HG03064 (cell line): ENCODE data around the gene TEX35.

Source experiments
- ATAC-seq: cut with Tn5 transposase; IDR thresholded peaks from one replicate; pipeline ENCODE4 v1.9.1; 2021; ENCODE audit warnings: low read depth; ENCODE audit not compliant: unreplicated experiment

Gene TEX35

GRCh38 chr1:178513278-178513983 lies 522 bp downstream of the TEX35 start:
- ATAC-seq = no peak

GRCh38 chr1:178516110-178516509 lies 3.2 kb downstream of the TEX35 start:
- ATAC-seq = no peak

DNA sequence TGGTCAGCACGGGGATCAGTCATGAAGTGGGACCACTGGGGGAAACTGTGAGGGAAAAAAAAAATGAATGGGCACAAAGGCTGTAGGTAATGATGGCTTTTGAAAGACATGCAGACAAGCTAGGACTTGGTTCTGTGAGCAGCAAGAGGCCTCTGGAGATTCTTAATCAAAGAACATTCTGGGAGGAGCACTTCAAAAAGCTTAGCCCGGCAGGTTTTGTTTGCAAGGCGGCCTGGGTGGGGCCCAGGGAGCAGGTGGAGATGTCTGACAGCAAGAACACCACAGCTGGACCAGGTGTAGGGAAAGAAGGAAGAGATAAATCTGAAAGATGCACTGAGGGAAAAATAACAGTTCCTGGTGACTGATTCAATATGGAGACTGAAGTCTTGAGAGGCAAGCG lies 6.0 kb downstream of the TEX35 start:
- no peak for ATAC-seq

- ATAC-seq = no peak
These were observed 7.9 kb downstream of the TEX35 start for GRCh38 chr1:178520803-178521202.

- ATAC-seq = no peak
These were observed 8.3 kb downstream of the TEX35 start for GRCh38 chr1:178521241-178521640.

- ATAC-seq = no peak
These were observed 14.2 kb downstream of the TEX35 start for GRCh38 chr1:178527117-178527516.

- ATAC-seq = no peak
These were observed 15.5 kb downstream of the TEX35 start for GRCh38 chr1:178528228-178528952.

- ATAC-seq = no peak
These were observed 16.0 kb downstream of the TEX35 start for GRCh38 chr1:178528953-178529335.

- no peak for ATAC-seq
These were observed 16.6 kb downstream of the TEX35 start for GRCh38 chr1:178529364-178530036.

DNA sequence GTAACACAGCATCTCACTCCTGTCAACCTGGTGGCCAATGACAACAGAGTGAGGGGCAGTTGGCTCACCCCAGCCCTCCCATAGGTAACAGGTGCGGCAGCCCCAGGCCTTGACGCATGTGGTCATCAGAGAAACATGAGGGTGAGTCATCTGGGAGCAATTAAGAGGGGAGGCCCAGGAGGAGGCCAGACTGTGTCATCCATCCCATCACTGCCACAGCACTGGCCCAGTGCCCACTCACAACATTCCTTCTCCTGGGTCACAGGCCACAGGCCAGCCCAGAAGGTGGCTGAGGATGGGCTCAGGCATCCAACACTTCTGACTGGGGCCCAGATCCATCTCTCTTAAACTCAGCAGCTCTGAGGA lies 17.1 kb downstream of the TEX35 start:
- ATAC-seq = no peak

DNA sequence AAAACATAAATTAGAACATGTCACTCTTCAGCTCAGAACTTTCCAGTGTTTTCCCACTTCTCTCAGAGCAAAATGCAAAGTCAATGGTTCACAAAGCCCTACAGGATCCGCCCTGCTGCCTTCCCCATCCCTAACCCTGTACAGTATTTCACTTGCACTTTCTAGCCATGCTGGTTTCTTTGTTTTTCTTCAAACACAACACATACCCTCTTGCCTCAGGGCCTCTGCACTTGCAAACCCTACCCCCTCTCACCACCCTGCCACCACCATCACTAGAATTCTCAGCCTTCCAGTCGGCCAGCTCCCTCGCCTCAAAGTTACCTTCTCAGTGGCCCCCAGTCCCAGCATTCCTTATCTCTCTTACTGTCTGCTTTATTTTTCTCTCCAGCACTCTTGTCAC lies 17.6 kb downstream of the TEX35 start:
- no peak for ATAC-seq

DNA sequence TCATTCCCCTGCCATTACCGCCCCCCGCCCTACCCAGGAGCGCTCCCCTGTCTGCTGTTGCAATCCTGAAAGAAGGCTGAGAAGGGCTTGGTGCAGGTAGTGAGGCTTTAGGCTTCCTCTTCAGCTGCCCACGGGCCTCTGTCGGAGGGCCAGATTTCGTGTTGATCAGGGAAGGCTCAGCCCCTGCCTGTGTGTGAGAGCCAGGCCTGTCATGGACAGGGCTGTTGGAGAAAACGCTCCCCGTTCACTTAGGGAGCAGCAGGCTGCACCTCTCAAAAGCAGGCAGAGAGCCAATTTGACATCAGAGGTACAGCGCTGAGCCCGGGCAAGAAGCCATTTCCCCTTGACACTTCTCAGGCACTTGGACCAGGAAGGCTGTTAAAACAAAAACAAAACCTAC lies 19.0 kb downstream of the TEX35 start:
- peak; percentile 14 for ATAC-seq

GRCh38 chr1:178532392-178532791 lies 19.5 kb downstream of the TEX35 start:
- peak; percentile 68 for ATAC-seq

DNA sequence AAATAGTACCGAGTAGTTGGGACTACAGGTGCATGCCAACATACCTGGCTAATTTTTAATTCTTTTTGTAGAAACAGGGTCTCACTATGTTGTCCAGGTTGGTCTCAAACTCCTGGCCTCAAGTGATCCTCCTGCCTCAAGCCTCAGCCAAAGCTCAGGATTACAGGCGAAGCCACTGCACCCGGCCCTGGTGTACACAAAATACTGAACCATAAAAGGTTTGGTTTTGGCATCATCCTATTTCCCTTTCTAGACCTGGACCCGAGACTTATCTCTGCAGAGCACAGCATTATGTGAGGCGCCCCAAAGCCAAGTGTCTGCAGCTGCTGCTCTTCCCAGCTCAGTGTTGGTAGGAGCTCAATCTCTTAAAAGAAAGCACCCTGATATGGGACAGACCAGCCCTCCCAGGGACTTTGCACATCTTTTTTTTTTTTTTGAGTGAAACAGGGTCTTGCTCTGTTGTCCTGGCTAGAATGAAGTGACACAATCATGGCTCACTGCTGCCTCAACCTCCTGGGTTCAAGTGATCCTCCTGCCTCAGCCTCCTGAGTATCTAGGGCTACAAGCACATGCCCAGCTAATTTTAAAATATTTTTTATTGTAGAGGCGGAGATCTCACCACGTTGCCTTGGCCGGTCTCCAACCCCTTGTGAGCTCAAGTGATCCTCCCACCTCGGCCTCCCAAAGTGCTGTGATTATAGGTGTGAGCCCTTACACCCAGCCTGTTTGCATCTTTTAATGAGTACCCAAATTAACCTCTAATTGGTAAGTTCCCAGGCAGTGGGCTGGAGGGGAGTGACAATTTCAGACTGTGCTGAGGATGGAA lies 20.4 kb downstream of the TEX35 start:
- no peak for ATAC-seq

GRCh38 chr1:178534137-178534868 lies 21.4 kb downstream of the TEX35 start:
- no peak for ATAC-seq

GRCh38 chr1:178536329-178536728 lies 23.4 kb downstream of the TEX35 start:
- no peak for ATAC-seq

DNA sequence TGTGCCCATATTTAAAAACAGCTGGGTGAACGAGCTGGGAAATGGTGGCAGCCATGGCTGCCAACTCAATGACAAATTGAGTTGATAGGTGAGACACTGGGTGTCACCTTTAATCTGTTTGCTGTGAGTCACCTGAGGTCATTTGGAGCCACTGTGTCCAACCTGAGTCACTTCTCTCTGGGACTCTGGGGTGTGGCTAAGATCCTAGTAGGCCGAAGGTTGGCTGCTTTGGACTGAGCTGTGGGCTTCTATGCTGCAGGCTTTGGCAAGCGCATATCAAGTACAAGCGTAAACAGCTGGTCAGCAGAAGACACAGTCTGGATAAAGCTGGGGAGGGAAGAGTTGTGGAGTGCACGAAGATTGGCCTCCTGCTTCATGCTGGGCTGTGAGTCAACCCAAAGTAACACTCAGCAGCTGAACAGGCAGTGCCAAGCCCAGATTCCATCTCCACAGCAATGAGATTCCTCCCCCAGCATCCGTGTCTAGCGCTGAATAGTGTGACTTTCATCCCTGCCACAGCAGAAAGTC lies 24.0 kb downstream of the TEX35 start:
- no peak for ATAC-seq

GRCh38 chr1:178537382-178538090 lies 24.6 kb downstream of the TEX35 start:
- no peak for ATAC-seq

GRCh38 chr1:178538192-178538916 lies 25.4 kb downstream of the TEX35 start:
- no peak for ATAC-seq
